ENCODE measurements around the gene C16orf86.

C16orf86 gene, protein sequence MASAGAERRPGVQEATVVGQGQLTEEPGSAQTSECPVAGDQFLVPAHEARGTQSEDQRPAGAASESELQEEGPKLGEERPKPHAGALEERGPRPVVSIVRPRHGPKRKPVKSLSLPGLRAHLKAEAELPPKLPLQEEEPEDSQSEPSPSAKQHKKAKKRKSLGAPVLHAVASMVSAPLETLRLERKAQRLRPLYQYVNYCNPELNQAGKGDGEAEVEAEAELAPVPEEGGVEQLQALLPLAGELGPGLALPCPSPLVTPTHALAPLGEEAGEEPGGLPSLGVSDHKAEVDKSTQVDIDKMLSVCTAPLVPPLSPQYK
- 0 to 3.2 (median 0.63) reads per million in 9 experiments for total RNA-seq

DNA sequence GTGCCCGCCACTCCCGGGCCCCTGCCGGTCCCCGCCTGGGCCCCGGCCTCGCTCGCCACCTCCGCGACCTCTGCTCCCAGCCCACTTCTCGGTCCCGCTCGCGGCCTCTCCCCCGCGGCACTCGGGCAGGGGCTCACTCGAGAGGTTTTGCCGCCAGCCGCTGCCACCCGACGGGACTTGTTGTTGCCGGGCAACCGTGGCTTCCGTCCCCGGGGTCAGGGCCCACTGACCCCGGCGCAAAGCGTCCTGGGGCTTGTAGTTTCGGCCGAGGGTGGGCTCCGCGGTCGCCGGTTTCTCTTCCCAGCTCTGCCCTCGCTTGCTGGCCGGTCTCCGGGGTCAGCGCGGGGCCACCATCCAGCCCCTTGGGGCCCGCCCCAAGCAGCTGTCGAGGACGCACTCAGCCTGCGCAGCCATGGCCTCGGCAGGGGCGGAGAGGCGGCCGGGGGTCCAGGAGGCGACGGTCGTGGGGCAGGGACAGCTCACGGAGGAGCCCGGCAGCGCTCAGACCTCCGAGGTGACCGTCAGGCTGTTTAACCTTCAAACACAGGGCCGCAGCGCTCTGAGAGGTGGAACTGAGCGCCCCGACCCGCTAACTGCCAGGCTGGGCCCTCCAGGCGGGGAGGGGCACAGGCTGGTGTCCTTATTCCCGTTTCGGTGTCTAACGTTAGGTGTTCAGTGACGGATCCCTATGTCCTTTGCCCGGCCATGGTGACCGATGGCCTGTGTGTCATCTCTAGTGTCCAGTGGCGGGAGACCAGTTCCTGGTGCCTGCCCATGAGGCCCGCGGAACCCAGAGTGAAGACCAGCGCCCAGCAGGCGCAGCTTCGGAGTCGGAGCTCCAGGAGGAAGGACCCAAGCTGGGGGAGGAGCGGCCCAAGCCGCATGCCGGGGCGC lies at the start of gene C16orf86, which contains the start of gene ENKD1:
C16orf86 (plus strand) TSS at position 256 of the 894 bp plus-strand sequence; CDS start at position 413, 157 bp downstream.
ENKD1 (minus strand) TSS at position 192 of the 894 bp plus-strand sequence. CDS start 308 bp downstream, outside the sequence.
- peaks cover 0 to 12% of the 10 kb centered on the region in 2 donors for H3K4me1 Mint-ChIP-seq (ENCODE audit: low read depth in 2 of 2)
- H3K27me3 Mint-ChIP-seq: no peaks in the 10 kb centered on the region
- DNase-seq (peak; percentile 72 to 78 (median 77)), ATAC-seq (replicated peaks) (peak; percentile 80)
- H3K9me3 Mint-ChIP-seq: no peaks in the 10 kb centered on the region
- H3K36me3 Mint-ChIP-seq (ENCODE audit: insufficient read depth): peaks cover 14% of the 10 kb centered on the region
- H3K27ac Mint-ChIP-seq: peak within 1 kb of the TSS; percentile 87 to 90
- peak within 1 kb of the TSS; percentile 87 to 88 for H3K4me3 Mint-ChIP-seq

GRCh38 chr16:67628216-67628615 lies 38.4 kb upstream of the C16orf86 start:
- H3K27ac Mint-ChIP-seq: no peak overlapping the region
- H3K9me3 Mint-ChIP-seq: no peaks in the 10 kb centered on the region
- ATAC-seq (replicated peaks) (no peak), DNase-seq (no peak)
- no peaks in the 10 kb centered on the region for H3K27me3 Mint-ChIP-seq
- no peak overlapping the region for H3K4me3 Mint-ChIP-seq
- H3K36me3 Mint-ChIP-seq (ENCODE audit: insufficient read depth): peaks cover 81% of the 10 kb centered on the region
- peaks cover 0 to 4% of the 10 kb centered on the region in 2 donors for H3K4me1 Mint-ChIP-seq (ENCODE audit: low read depth in 2 of 2)

DNA sequence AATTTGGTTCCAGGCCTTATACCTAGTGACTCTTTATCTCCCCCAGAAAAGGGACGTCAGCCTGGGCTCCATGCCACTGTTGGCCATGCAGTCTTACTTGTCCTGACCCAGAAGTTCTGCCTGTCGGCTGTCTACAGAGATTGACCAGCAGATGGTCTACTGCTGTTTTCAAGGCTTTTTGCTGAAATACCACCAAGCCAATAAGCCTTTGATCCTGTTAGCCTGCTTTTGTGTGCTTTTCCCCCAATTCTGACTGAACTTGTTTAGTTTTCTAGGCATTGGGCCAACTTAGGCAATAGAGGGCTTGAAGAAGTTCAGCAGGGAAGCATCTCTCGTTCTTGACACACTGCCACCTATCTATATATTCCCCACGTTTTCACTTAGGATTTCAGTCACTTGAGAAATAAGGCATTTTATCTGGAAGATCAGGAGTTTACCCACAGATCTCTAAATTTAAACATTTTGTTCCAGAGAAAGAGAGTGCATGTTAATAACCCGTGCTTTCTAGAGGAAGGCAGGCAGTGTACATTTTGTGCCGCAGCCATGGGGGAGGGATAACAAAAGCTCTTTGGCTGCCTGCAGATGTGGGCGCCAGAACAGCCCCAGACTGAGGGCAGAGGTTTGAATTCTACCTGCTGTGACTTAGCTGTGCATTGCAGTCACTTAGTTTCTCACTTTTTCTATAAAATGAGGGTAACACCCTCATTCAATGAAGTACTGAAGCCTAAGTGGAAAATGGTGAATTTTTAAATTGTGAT lies 34.0 kb upstream of the C16orf86 start:
- Mint-ChIP-seq H3K36me3 (ENCODE audit: insufficient read depth) (peaks cover 86% of the 10 kb centered on the region), H3K4me1 (ENCODE audit: low read depth in 2 of 2) (no peaks in the 10 kb centered on the region), H3K9me3 (no peaks in the 10 kb centered on the region), H3K27ac (no peak overlapping the region), H3K4me3 (no peak overlapping the region), H3K27me3 (no peaks in the 10 kb centered on the region)
- ATAC-seq (replicated peaks) (no peak), DNase-seq (no peak)

- ATAC-seq (replicated peaks) (no peak), DNase-seq (no peak)
- Mint-ChIP-seq H3K27me3 (no peaks in the 10 kb centered on the region), H3K4me3 (no peak overlapping the region), H3K36me3 (ENCODE audit: insufficient read depth) (peaks cover 68% of the 10 kb centered on the region), H3K27ac (no peak overlapping the region), H3K9me3 (no peaks in the 10 kb centered on the region), H3K4me1 (ENCODE audit: low read depth in 2 of 2) (no peaks in the 10 kb centered on the region)
These were observed 29.9 kb upstream of the C16orf86 start for GRCh38 chr16:67636713-67637112.

DNA sequence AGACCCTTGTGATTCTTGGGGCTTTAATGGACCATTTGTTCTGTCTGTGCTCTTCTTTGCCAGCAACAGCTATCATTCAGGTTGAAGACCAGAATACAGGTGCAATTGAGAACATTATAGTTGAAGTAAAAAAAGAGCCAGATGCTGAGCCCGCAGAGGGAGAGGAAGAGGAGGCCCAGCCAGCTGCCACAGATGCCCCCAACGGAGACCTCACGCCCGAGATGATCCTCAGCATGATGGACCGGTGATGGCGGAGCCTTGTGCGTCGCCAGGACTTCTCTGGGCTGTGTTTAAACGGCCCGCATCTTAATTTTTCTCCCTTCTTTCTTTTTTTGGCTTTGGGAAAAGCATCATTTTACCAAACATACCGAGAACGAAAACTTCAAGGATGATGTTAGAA lies 29.0 kb upstream of the C16orf86 start:
- no peak for ATAC-seq (replicated peaks)
- DNase-seq: no peak
- Mint-ChIP-seq H3K27me3 (no peaks in the 10 kb centered on the region), H3K27ac (no peak overlapping the region), H3K9me3 (no peaks in the 10 kb centered on the region), H3K36me3 (ENCODE audit: insufficient read depth) (peaks cover 58% of the 10 kb centered on the region), H3K4me1 (ENCODE audit: low read depth in 2 of 2) (no peaks in the 10 kb centered on the region), H3K4me3 (no peak overlapping the region)

DNA sequence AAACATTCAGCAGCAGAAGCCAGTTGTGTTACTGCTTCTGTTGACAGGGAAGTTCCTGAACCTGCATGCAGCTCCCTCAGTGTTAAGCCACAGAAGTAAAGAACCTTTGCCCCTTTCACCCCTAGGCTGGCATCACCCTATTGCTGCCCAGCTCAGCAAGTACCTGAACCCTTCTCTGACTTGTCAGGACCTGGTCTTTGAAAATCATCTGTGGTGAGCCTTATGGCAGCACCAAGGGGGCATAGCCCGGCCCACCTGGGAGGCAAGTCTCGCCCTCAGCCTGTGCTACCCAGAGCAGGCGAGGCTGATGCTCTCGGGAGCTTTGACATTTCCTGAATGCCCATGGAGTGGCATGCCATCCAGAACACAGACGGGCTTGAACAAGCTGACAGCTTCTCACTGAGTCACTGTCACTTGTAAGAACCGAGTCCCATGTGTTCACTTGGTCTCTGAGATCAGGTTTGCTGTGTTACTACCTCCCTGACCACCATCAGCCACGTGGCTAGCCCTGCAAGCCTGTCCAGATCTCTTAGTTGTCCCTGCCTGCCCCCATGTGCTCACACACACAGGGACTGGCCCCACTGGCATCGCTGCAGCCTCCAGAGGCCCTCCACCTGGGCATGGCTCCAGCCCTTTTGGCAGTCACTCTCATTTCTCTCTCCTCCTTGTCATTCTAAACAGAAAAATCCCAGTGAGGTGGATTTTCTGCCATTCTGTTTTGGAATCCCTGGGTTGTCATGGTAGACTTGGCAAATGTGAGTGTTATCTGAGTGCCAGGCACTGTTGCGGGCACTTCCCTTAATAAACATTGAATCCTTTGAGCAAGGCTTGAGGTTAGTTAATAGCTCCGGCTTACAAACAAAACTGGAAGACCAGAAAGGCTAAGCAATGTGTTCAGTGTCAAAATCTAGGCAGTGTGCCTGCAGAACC lies 24.6 kb upstream of the C16orf86 start:
- no peak for DNase-seq
- Mint-ChIP-seq H3K36me3 (ENCODE audit: insufficient read depth) (peaks cover 24% of the 10 kb centered on the region), H3K4me3 (no peak overlapping the region), H3K9me3 (no peaks in the 10 kb centered on the region), H3K4me1 (ENCODE audit: low read depth in 2 of 2) (peaks cover 9 to 10% of the 10 kb centered on the region in 2 donors), H3K27me3 (no peaks in the 10 kb centered on the region), H3K27ac (no peak overlapping the region)
- no peak for ATAC-seq (replicated peaks)

- no peak for ATAC-seq (replicated peaks)
- Mint-ChIP-seq H3K36me3 (ENCODE audit: insufficient read depth) (peaks cover 12% of the 10 kb centered on the region), H3K27me3 (no peaks in the 10 kb centered on the region), H3K4me3 (peak overlapping the region; percentile 76 to 79), H3K4me1 (ENCODE audit: low read depth in 2 of 2) (peaks cover 9 to 10% of the 10 kb centered on the region in 2 donors), H3K9me3 (no peaks in the 10 kb centered on the region), H3K27ac (peak overlapping the region; percentile 90 to 94)
- no peak for DNase-seq
These were observed 22.6 kb upstream of the C16orf86 start for GRCh38 chr16:67644038-67644437.

GRCh38 chr16:67645397-67646121 lies 21.1 kb upstream of the C16orf86 start:
- ATAC-seq (replicated peaks): peak; percentile 35
- H3K9me3 Mint-ChIP-seq: no peaks in the 10 kb centered on the region
- peaks cover 13% of the 10 kb centered on the region for H3K36me3 Mint-ChIP-seq (ENCODE audit: insufficient read depth)
- DNase-seq: no peak
- H3K4me1 Mint-ChIP-seq (ENCODE audit: low read depth in 2 of 2): peaks cover 9 to 10% of the 10 kb centered on the region in 2 donors
- no peaks in the 10 kb centered on the region for H3K27me3 Mint-ChIP-seq
- H3K4me3 Mint-ChIP-seq: peak overlapping the region; percentile 76 to 79
- peak overlapping the region; percentile 90 to 94 for H3K27ac Mint-ChIP-seq

GRCh38 chr16:67647111-67647651 lies 19.4 kb upstream of the C16orf86 start:
- Mint-ChIP-seq H3K4me3 (no peak overlapping the region), H3K27me3 (no peaks in the 10 kb centered on the region), H3K27ac (peak overlapping the region in 1 of 2 donors; percentile 94)

DNA sequence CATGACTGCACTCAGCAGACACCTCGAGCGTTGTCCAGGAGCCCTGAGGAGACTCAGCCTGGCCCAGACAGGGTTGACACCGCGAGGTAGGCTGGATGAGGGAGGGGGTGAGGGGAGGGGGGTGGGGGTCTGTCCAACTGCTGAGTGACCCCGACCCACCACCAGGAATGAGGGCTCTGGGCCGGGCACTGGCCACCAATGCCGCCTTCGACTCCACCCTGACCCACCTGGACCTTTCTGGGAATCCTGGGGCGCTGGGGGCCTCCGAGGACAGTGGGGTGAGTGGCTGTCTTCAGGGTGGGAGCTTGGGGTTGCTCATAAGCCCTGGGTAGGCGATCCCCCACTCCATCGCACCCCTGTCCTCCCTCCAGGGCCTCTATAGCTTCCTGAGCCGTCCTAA lies 18.9 kb upstream of the C16orf86 start:
- Mint-ChIP-seq H3K36me3 (ENCODE audit: insufficient read depth) (peaks cover 24% of the 10 kb centered on the region), H3K27ac (no peak overlapping the region)

More at GRCh38 chr16:67647111-67647651, 19.4 kb upstream of the C16orf86 start:
- DNase-seq: no peak
- no peak for ATAC-seq (replicated peaks)
- Mint-ChIP-seq H3K36me3 (ENCODE audit: insufficient read depth) (peaks cover 21% of the 10 kb centered on the region), H3K9me3 (no peaks in the 10 kb centered on the region), H3K4me1 (ENCODE audit: low read depth in 2 of 2) (peaks cover 9 to 14% of the 10 kb centered on the region in 2 donors)

GRCh38 chr16:67648088-67648763 lies 18.4 kb upstream of the C16orf86 start:
- no peak for DNase-seq
- ATAC-seq (replicated peaks): no peak
- H3K27ac Mint-ChIP-seq: peak overlapping the region in 1 of 2 donors; percentile 51
- H3K4me1 Mint-ChIP-seq (ENCODE audit: low read depth in 2 of 2): peaks cover 9 to 14% of the 10 kb centered on the region in 2 donors
- H3K9me3 Mint-ChIP-seq: no peaks in the 10 kb centered on the region
- H3K4me3 Mint-ChIP-seq: no peak overlapping the region
- peaks cover 24% of the 10 kb centered on the region for H3K36me3 Mint-ChIP-seq (ENCODE audit: insufficient read depth)
- no peaks in the 10 kb centered on the region for H3K27me3 Mint-ChIP-seq

More for the DNA sequence above, 18.9 kb upstream of the C16orf86 start:
- no peaks in the 10 kb centered on the region for H3K27me3 Mint-ChIP-seq
- H3K4me1 Mint-ChIP-seq (ENCODE audit: low read depth in 2 of 2): peaks cover 9 to 14% of the 10 kb centered on the region in 2 donors
- H3K9me3 Mint-ChIP-seq: no peaks in the 10 kb centered on the region
- ATAC-seq (replicated peaks) (no peak), DNase-seq (no peak)
- H3K4me3 Mint-ChIP-seq: no peak overlapping the region
